Activated naive CD4-positive, alpha-beta T cell treated with anti-CD3 and anti-CD28 coated beads for 36 hours (primary cell): ENCODE results near the gene C16orf92. TPM values are rescaled to one million over a fixed set of nuclear protein-coding genes. Genes with fewer than 3 reads are reported as not detected.

Source experiments
- CTCF ChIA-PET: fragments of 350-600 bp; sonication (Branson Sonifier 250); formaldehyde crosslinking; loops from one replicate; lab custom pipeline; 2021; ENCODE audit warnings: antibody characterized with exemption; lab: Charles Lee
- DNase-seq: peaks from one replicate; pipeline ENCODE4 v3.0.0-alpha.2; 2020
- H3K27ac Mint-ChIP-seq: one replicate; pipeline ENCODE4 v1.8.0; 2021; ENCODE audit warnings: mild to moderate bottlenecking, mixed read lengths
- H3K27me3 Mint-ChIP-seq: one replicate; pipeline ENCODE4 v1.8.0; 2021; ENCODE audit warnings: low read depth, mixed read lengths
- H3K36me3 Mint-ChIP-seq: one replicate; pipeline ENCODE4 v1.8.0; 2021; ENCODE audit warnings: low read depth, mixed read lengths
- H3K4me1 Mint-ChIP-seq: one replicate; pipeline ENCODE4 v1.8.0; 2021; ENCODE audit warnings: low read depth, mixed read lengths
- H3K4me3 Mint-ChIP-seq: one replicate; pipeline ENCODE4 v1.8.0; 2021; ENCODE audit warnings: mild to moderate bottlenecking, moderate library complexity, mixed read lengths
- H3K9me3 Mint-ChIP-seq: one replicate; pipeline ENCODE4 v1.8.0; 2021; ENCODE audit warnings: mixed read lengths
- intact Hi-C: fragments of 100-400 bp; cut with micrococcal nuclease; formaldehyde crosslinking; loops from one replicate; pipeline ENCODE4 v1.15.1; 2023
- total RNA-seq, 2 experiments: library from RNA; stranded (reverse); gene quantifications; one replicate each; pipeline ENCODE4 v1.2.3, GENCODE V29; 2021

The C16orf92 gene
- total RNA-seq, 2 experiments from 2014 or later, result not detected

DNA sequence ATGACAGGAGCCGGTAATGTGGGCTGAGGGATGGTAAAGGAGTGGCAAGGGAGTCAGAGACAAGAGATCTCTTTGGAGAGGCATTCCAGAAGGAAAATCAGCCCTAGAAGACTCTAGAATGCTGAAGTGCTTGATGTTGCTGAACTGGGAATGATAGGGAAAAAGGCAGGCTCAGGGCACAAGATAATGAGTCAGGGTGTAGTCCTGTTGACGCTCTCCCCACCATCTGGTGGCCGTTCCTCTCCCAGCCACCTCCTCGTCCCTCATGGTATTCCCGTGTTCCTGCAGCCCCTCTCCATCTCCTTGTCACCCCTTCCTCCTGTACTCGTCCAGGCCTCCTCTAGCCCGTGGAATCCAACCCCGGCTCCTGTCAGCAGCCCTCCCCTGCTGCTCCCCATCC is 31.5 kb downstream of the C16orf92 start:
- Mint-ChIP-seq H3K9me3 (no peaks in the 10 kb centered on the region), H3K4me1 (peaks cover 20% of the 10 kb centered on the region), H3K27ac (no peak overlapping the region), H3K36me3 (no peaks in the 10 kb centered on the region), H3K4me3 (peak overlapping the region; percentile 48), H3K27me3 (no peaks in the 10 kb centered on the region)
- DNase-seq, result no peak
- CTCF ChIA-PET, result interaction anchor here (0.6 to 1.8 kb wide), 15 partner anchors 9 to 387 kb away, joined by 3 to 15 read pairs (median 3); partner anchors contain the start of genes GDPD3 and TBX6
- intact Hi-C loops, result no loop called here

DNA sequence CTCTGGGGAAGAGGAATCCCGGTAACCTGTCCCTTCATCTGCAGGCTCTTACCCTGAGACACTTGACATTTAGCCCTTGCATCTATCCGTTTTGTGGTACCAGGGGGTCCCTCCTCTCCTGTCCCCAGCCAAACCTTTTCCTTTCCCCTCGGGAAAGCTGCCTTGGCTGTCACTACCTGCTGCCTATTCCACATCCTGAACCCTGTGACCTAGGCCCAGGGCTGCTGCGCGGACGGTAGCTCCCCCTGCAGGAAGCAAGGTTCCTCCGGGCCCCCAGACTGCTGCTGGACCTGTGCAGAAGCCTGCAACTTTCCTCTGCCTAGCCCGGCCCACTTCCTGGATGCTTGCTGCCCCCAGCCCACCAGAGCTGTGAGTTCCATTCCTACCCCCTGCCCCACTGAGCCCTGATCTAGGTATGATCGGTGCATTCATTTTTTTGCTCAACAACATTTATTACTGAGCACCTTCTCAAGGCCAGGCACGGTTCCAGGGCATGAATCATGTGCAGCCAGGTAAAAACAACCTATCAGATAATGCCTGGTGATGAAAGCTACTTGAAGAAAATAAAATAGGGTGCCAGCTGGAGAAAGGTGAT is 32.1 kb downstream of the C16orf92 start:
- H3K27ac Mint-ChIP-seq, result peak overlapping the region; percentile 15
- CTCF ChIA-PET, result interaction anchor here (0.6 to 1.8 kb wide), 20 partner anchors 8 to 388 kb away, joined by 3 to 15 read pairs (median 4); partner anchors contain the start of genes GDPD3 and TBX6

DNA sequence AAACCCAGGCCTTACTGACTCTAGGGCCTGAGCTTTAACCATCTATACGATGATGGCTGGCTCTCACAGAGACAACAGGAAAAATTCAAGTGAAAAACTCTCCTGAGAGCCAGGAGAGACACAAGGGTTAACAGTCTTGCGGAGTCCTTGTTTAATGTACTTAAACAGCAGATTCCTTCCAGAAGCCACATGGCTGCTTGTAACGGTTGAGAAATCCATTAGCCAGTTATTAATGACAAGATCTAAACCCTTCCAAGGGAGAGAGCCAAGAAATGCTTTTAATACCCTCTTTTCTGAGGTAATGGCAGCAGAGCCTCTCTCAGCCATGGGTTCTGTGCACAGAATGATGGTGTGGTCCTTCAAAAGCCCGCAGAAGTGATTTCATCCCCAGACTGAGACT is 37.3 kb downstream of the C16orf92 start:
- no peaks in the 10 kb centered on the region for H3K27me3 Mint-ChIP-seq
- no peaks in the 10 kb centered on the region for H3K9me3 Mint-ChIP-seq
- H3K4me3 Mint-ChIP-seq, result no peak overlapping the region
- DNase-seq, result no peak
- intact Hi-C loops, result no loop called here
- no peak overlapping the region for H3K27ac Mint-ChIP-seq
- H3K4me1 Mint-ChIP-seq, result peaks cover 3% of the 10 kb centered on the region
- H3K36me3 Mint-ChIP-seq, result peaks cover 7% of the 10 kb centered on the region
- CTCF ChIA-PET, result no interaction called here

More for the DNA sequence above, 32.1 kb downstream of the C16orf92 start:
- Mint-ChIP-seq H3K27me3 (no peaks in the 10 kb centered on the region), H3K36me3 (no peaks in the 10 kb centered on the region), H3K9me3 (no peaks in the 10 kb centered on the region), H3K4me1 (peaks cover 20% of the 10 kb centered on the region), H3K4me3 (peak overlapping the region; percentile 48)
- intact Hi-C loops, result no loop called here
- peak; percentile 67 for DNase-seq

DNA sequence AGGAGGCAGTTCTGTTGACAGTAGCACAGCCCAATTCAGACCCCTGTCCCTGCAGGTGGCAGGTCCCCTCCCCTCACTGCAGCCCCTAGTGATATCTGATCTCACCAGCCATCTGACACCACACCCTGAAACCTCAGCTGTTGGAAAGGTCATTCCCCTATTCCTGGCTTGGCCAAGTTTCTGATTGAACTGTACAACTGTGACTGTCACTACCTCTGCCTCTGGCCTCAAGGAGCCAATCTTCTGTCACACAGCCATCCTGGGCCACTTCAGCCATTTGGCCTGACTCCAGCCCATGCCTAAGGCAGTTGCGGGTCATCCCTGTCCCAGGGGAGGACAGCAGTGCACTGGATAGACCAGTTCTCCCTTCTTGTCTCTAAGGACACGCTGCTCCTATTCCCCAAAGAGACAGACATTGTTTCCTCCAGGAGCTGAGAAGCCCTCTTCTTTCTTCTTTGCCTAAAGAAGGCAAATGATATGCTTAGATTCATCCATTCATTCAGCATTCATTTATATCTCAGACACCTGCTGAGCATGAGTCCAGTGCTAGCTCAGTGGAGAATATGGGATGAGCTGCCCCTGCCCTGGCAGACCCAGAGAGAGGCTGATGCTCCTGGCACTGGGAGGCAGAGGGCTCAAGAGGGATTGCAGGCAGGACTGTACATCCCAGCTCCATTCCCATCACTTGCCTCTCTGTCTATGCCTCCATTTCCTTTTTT is 38.0 kb downstream of the C16orf92 start:
- no peaks in the 10 kb centered on the region for H3K27me3 Mint-ChIP-seq
- H3K9me3 Mint-ChIP-seq, result no peaks in the 10 kb centered on the region
- intact Hi-C loops, result no loop called here
- H3K4me1 Mint-ChIP-seq, result peaks cover 3% of the 10 kb centered on the region
- DNase-seq, result no peak
- no peak overlapping the region for H3K4me3 Mint-ChIP-seq
- peaks cover 12% of the 10 kb centered on the region for H3K36me3 Mint-ChIP-seq
- H3K27ac Mint-ChIP-seq, result no peak overlapping the region
- CTCF ChIA-PET, result interaction anchor here (0.7 to 0.9 kb wide), 3 partner anchors 9 to 87 kb away, joined by 3 to 5 read pairs (median 3); partner anchors contain the start of gene TAOK2

DNA sequence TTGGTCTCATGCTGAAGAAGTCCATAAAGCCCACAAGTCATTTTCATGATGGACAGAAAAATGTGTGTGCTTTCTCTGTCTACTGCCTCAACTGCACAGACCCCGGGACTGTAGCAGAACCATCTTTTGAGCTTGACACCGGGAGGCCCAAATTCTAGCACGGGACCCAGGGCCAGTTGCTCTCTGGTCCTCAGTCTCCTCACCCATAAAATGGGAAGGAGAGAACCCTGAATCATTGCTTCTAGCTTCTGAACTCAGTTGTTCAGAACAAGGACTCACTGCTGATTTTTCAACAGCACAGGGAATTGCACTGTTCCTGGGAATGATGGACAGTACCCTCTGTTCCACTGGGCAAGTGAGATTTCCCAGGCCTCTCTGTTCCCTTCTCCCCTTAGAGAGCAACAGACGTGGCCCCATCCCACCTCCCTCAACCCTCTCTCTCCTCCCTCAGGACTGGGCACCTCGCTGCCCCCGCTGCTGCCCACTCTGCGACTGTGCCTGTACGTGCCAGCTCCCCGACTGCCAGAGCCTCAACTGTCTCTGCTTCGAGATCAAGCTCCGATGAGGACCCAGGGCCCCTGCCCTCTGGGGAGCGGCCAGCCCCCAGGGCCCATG is 40.4 kb downstream of the C16orf92 start:
- peak overlapping the region; percentile 98 for H3K27ac Mint-ChIP-seq
- H3K4me1 Mint-ChIP-seq, result peaks cover 16% of the 10 kb centered on the region
- no peak for DNase-seq
- peak overlapping the region; percentile 95 for H3K4me3 Mint-ChIP-seq
- no peaks in the 10 kb centered on the region for H3K27me3 Mint-ChIP-seq
- CTCF ChIA-PET, result interaction anchor here (0.6 to 1.6 kb wide), 5 partner anchors 8 to 548 kb away, joined by 3 to 10 read pairs (median 4); no protein-coding TSS in a partner anchor
- peaks cover 32% of the 10 kb centered on the region for H3K36me3 Mint-ChIP-seq
- H3K9me3 Mint-ChIP-seq, result no peaks in the 10 kb centered on the region
- intact Hi-C loops, result no loop called here

DNA sequence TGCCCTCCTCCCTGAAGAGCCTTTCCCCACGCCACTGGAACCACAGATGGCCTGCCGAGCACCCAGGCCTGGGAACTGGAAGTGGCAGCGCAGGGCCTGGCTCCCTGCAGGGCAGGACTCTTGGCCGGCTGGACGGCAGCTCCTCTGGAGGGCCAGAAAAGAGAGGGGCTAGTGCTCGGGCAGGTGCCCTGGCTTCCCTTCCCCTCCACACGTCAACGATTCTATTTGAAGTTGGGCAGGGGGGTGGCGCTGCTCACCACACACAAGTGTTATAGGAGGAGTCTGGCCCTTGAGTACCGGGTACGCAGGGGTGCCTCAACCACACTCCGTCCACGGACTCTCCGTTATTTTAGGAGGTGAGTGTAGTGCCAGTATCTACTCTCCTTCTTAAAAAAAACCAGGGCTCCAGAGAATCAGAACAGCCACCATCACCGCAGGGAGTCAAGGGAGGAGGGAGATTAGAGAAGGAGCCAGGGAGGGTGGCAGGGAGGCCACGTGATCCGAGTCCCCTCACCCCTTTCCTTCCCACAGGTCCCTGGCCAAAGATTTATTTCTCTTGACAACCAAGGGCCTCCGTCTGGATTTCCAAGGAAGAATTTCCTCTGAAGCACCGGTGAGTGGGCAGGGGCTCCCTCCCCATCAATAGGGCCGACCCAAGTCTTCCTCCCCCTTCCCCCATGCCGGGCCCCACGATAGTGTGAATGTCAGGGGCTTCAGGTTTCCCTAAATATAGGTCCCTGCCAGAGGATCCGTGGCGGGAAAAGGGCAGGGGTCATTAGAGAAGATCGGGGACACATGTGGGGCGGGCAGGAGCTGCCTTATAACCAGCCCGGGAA is 41.1 kb downstream of the C16orf92 start:
- H3K9me3 Mint-ChIP-seq, result no peaks in the 10 kb centered on the region
- H3K36me3 Mint-ChIP-seq, result peaks cover 39% of the 10 kb centered on the region
- H3K4me3 Mint-ChIP-seq, result peak overlapping the region; percentile 95
- no peaks in the 10 kb centered on the region for H3K27me3 Mint-ChIP-seq
- DNase-seq, result peak; percentile 86
- intact Hi-C loops, result loop anchor here (1.0 to 2.0 kb wide), 4 partner anchors 11 to 315 kb away; partner anchors contain the start of genes MAPK3 and TBC1D10B
- CTCF ChIA-PET, result interaction anchor here (0.6 to 3.3 kb wide), 6 partner anchors 9 to 547 kb away, joined by 3 to 16 read pairs (median 7); partner anchors contain the start of genes PPP4C and TBX6
- peaks cover 23% of the 10 kb centered on the region for H3K4me1 Mint-ChIP-seq
- H3K27ac Mint-ChIP-seq, result peak overlapping the region; percentile 98

DNA sequence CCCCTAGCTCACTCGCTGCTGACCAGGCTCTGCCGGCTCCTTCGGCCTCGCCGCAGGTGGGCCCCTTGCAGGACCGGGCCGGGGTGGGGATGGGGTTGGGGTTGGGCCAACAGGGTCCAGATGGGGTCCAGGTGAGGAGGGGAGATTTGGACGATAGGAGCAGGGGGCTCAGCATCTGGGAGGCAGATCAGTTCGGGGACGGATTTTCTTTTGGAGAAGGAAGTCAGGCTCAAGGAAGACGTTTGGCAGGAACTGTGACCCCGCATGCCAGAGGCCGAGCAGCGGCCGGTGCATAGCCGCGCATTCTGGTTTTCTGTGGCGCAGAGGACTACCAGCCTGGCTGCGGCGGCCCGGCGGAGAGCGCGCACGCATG is 41.7 kb downstream of the C16orf92 start:
- Mint-ChIP-seq H3K27me3 (no peaks in the 10 kb centered on the region), H3K27ac (peak overlapping the region; percentile 98), H3K4me1 (peaks cover 29% of the 10 kb centered on the region), H3K4me3 (peak overlapping the region; percentile 95), H3K9me3 (no peaks in the 10 kb centered on the region), H3K36me3 (peaks cover 45% of the 10 kb centered on the region)
- CTCF ChIA-PET, result interaction anchor here (2.1 to 3.3 kb wide), 2 partner anchors 12 to 27 kb away, joined by 8 to 16 read pairs; partner anchors contain the start of genes PPP4C and TBX6
- DNase-seq, result no peak
- intact Hi-C loops, result loop anchor here (1.0 to 5.0 kb wide), 12 partner anchors 11 to 594 kb away; partner anchors contain the start of genes FBRS, HIRIP3, MAPK3 and MAZ

DNA sequence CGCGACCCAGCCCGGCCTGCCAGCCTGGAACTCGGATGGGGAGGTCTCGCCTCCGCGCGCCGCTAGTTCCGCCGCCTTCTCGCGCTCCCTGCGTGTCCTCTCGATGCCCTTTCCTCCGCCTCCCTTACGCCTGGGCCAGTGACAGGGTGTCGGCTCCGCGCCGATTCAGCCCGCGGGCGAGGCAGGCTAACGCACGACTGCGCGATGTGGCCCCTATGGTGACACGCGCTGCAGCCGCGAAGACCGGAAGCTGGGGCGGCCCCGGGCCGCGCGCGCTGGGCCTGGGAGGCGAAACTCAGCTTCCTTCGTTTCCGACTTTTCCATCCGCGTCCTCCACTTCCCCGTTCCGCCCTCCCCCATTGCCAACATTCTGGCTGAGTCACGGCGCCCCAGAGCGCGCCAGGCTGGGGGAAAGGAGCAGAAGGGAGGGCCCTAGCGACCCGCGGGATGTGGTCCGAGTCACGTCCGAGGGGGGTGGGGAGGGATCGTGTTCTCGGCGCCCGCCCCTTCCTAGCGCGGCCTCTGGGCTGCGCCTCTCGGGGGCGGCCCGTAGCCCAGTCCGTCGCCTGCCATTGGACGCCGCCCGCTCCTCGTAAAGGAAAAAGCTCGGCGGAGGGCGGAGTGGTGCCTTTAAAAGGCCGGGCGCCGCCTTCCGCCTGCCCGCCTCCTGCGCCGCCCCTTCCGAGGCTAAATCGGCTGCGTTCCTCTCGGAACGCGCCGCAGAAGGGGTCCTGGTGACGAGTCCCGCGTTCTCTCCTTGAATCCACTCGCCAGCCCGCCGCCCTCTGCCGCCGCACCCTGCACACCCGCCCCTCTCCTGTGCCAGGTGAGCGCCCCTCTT is 42.3 kb downstream of the C16orf92 start, which contains the start of gene ALDOA:
Gene ALDOA (plus strand): TSS at position 659 of the 841 bp plus-strand sequence. CDS start 1,138 bp downstream, outside the sequence.
- intact Hi-C loops, result loop anchor here (1.0 to 5.0 kb wide), 10 partner anchors 10 to 593 kb away; partner anchors contain the start of genes FBRS, HIRIP3, MAZ and PPP4C
- no peaks in the 10 kb centered on the region for H3K9me3 Mint-ChIP-seq
- H3K4me3 Mint-ChIP-seq, result peak within 1 kb of the TSS; percentile 95
- peak; percentile 97 for DNase-seq
- CTCF ChIA-PET, result interaction anchor here (0.9 to 3.3 kb wide), 3 partner anchors 9 to 26 kb away, joined by 4 to 16 read pairs (median 8); partner anchors contain the start of genes PPP4C and TBX6
- peak within 1 kb of the TSS; percentile 98 for H3K27ac Mint-ChIP-seq
- H3K4me1 Mint-ChIP-seq, result peaks cover 32% of the 10 kb centered on the region
- peaks cover 48% of the 10 kb centered on the region for H3K36me3 Mint-ChIP-seq
- H3K27me3 Mint-ChIP-seq, result no peaks in the 10 kb centered on the region

DNA sequence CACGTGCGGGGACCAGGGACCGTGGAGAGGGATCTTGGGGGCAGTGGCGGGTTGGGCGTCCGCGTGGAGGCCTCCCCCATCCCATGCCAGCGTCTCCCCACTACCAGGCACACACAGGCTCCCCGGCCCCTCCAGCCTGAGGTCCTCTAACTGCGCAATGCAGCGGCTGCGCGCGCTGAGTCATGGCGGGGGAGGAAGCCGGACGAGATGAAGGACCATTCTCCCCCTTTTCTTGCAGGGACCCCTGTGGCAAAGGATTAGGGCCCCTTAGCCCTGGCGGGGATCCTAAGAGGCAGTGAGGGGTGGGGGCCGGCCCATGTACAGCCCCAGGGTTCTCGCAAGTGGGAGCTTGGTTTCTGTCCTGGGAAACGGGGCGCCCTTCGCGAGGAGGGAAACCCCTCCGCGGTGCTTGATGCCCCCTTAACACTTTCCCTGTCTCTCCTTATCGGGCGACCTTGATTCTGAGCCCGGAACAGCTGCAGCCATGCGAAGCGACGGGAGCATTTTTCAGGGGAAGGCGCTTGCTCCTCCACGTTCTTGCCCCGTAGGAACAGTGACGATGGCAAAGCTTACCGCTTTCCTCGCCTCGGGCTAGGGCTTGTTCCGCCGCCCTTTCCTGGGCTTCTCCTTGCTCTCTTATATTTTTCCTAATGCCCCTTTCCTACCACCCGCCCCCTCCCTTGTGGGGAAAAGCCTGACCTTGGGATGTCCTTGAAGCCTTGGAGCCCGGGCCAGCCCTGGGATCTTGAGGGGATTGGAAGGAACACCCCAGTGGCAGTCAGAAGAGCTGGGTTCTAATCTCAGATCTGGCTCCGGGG is 43.2 kb downstream of the C16orf92 start:
- DNase-seq, result peak; percentile 50
- no peaks in the 10 kb centered on the region for H3K27me3 Mint-ChIP-seq
- H3K27ac Mint-ChIP-seq, result peak overlapping the region; percentile 98
- peaks cover 54% of the 10 kb centered on the region for H3K36me3 Mint-ChIP-seq
- H3K4me3 Mint-ChIP-seq, result peak overlapping the region; percentile 95
- intact Hi-C loops, result loop anchor here (1.0 to 5.0 kb wide), 10 partner anchors 9 to 592 kb away; partner anchors contain the start of genes FBRS, HIRIP3, MAZ and PPP4C
- CTCF ChIA-PET, result interaction anchor here (0.9 to 3.3 kb wide), 5 partner anchors 10 to 26 kb away, joined by 3 to 16 read pairs (median 4); partner anchors contain the start of genes PPP4C and TBX6
- peaks cover 34% of the 10 kb centered on the region for H3K4me1 Mint-ChIP-seq
- no peaks in the 10 kb centered on the region for H3K9me3 Mint-ChIP-seq
